ENCODE results near the gene FMNL2. TPM values are rescaled to one million over a fixed set of nuclear protein-coding genes. Genes with fewer than 3 reads are reported as not detected.

The FMNL2 gene
- total RNA-seq, 1 experiment from 2014 or later: 33.6 TPM

GRCh38 chr2:152348388-152348787, 13.4 kb downstream of the FMNL2 start:
- intact Hi-C loops (cut with micrococcal nuclease; ENCODE audit: unreplicated experiment) (no loop called here), in situ Hi-C loops (cut with HindIII; ENCODE audit: low pct_unique_long_range_greater_than_20kb, low sequenced_read_pairs) (no loop called here)
- Histone ChIP-seq H3K9me3 (ENCODE audit: control insufficient read depth, insufficient read depth, low read depth, low read length) (no peaks in the 10 kb centered on the region), H3K27ac (ENCODE audit: low read length) (no peak overlapping the region), H3K4me3 (ENCODE audit: low read depth in 2 of 2, low read length in 2 of 2) (no peak overlapping the region), H3K36me3 (ENCODE audit: control insufficient read depth, insufficient read depth, low read length) (no peaks in the 10 kb centered on the region; the same call in 1 of the 2 replicates), H3K4me1 (ENCODE audit: control insufficient read depth, insufficient read depth, low read length) (no peaks in the 10 kb centered on the region; the same call in none of the 2 replicates), H3K27me3 (ENCODE audit: control insufficient read depth, insufficient read depth, low read length) (no peaks in the 10 kb centered on the region)
- BruUV-seq (replicated peaks): no TSS peak
- ATAC-seq: peak; percentile 63; the same call in 1 of the 2 replicates
- ChIA-PET POLR2A (no interaction called here), CTCF (no interaction called here)
- DNase-seq (ENCODE audit: low read depth, low spot score): no peak
- TF ChIP-seq, protein P1, sequence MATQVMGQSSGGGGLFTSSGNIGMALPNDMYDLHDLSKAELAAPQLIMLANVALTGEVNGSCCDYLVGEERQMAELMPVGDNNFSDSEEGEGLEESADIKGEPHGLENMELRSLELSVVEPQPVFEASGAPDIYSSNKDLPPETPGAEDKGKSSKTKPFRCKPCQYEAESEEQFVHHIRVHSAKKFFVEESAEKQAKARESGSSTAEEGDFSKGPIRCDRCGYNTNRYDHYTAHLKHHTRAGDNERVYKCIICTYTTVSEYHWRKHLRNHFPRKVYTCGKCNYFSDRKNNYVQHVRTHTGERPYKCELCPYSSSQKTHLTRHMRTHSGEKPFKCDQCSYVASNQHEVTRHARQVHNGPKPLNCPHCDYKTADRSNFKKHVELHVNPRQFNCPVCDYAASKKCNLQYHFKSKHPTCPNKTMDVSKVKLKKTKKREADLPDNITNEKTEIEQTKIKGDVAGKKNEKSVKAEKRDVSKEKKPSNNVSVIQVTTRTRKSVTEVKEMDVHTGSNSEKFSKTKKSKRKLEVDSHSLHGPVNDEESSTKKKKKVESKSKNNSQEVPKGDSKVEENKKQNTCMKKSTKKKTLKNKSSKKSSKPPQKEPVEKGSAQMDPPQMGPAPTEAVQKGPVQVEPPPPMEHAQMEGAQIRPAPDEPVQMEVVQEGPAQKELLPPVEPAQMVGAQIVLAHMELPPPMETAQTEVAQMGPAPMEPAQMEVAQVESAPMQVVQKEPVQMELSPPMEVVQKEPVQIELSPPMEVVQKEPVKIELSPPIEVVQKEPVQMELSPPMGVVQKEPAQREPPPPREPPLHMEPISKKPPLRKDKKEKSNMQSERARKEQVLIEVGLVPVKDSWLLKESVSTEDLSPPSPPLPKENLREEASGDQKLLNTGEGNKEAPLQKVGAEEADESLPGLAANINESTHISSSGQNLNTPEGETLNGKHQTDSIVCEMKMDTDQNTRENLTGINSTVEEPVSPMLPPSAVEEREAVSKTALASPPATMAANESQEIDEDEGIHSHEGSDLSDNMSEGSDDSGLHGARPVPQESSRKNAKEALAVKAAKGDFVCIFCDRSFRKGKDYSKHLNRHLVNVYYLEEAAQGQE (IDR thresholded peaks at IDR 0.05; ENCODE audit: insufficient read depth in 1 of 2, low read depth in 2 of 2, low read length in 1 of 2): no peak
- TF ChIP-seq CTCF (IDR thresholded peaks at IDR 0.05): no peak
- no peak for TF ChIP-seq SIN3A (IDR thresholded peaks at IDR 0.05; ENCODE audit: borderline replicate concordance, insufficient read depth, low read depth, low read length)
- no peak for TF ChIP-seq POLR2AphosphoS5 (IDR thresholded peaks at IDR 0.05; ENCODE audit: low read depth, low read length)
- no peak for TF ChIP-seq TCF7L2 (IDR thresholded peaks at IDR 0.05; ENCODE audit: low read depth, low read length)

DNA sequence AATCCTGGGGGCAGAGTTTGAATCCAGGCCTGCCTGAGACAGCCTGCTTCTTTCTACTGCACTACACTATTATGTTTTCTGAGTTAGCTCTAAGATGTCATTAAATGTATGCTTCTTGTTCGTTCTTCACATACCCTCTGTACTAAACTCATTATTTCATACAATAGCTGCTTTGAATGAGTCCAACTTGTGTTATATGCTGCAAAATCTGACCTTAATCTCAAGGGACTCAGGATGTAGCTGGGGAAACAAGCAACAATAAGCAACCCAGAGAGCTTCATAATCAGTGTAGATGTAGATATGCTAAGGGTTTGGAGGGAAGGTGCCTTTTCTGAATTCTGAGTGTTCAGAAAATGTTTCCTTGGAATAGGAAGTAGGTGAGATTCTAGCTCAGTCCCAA, 14.4 kb downstream of the FMNL2 start:
- Histone ChIP-seq H3K27ac (ENCODE audit: low read length) (no peak overlapping the region), H3K4me3 (ENCODE audit: low read depth in 2 of 2, low read length in 2 of 2) (no peak overlapping the region), H3K36me3 (ENCODE audit: control insufficient read depth, insufficient read depth, low read length) (no peaks in the 10 kb centered on the region; the same call in 1 of the 2 replicates), H3K4me1 (ENCODE audit: control insufficient read depth, insufficient read depth, low read length) (no peaks in the 10 kb centered on the region; the same call in none of the 2 replicates), H3K27me3 (ENCODE audit: control insufficient read depth, insufficient read depth, low read length) (no peaks in the 10 kb centered on the region), H3K9me3 (ENCODE audit: control insufficient read depth, insufficient read depth, low read depth, low read length) (no peaks in the 10 kb centered on the region)
- intact Hi-C loops (cut with micrococcal nuclease; ENCODE audit: unreplicated experiment): no loop called here
- no peak for TF ChIP-seq POLR2AphosphoS5 (IDR thresholded peaks at IDR 0.05; ENCODE audit: low read depth, low read length)
- no peak for TF ChIP-seq TCF7L2 (IDR thresholded peaks at IDR 0.05; ENCODE audit: low read depth, low read length)
- no peak for TF ChIP-seq SIN3A (IDR thresholded peaks at IDR 0.05; ENCODE audit: borderline replicate concordance, insufficient read depth, low read depth, low read length)
- TF ChIP-seq, protein P1 (IDR thresholded peaks at IDR 0.05; ENCODE audit: insufficient read depth in 1 of 2, low read depth in 2 of 2, low read length in 1 of 2): no peak
- no peak for TF ChIP-seq CTCF (IDR thresholded peaks at IDR 0.05)
- BruUV-seq (replicated peaks): no TSS peak
- in situ Hi-C loops (cut with HindIII; ENCODE audit: low pct_unique_long_range_greater_than_20kb, low sequenced_read_pairs): no loop called here
- ChIA-PET POLR2A (no interaction called here), CTCF (interaction anchor here (0.7 kb wide), 1 partner anchor 122 kb away, joined by 3 read pairs; no protein-coding TSS in a partner anchor)
- DNase-seq (ENCODE audit: low read depth, low spot score): no peak
- ATAC-seq: no peak

Measured in Panc1 (cell line).